Osteoblast (primary cell): ENCODE results near the gene ASTN2. TPM values are rescaled to one million over a fixed set of nuclear protein-coding genes. Genes with fewer than 3 reads are reported as not detected.

Experiments
- DNase-seq: peaks from one replicate; pipeline ENCODE4 v3.0.0; 2011; ENCODE audit warnings: low spot score, mixed read lengths; ENCODE audit not compliant: insufficient read length; ENCODE audit errors: missing footprints
- H2AFZ ChIP-seq: 2 replicates; pipeline ENCODE4 v1.6.0; 2011; ENCODE audit warnings: mild to moderate bottlenecking, low read length
- H3K27ac ChIP-seq: 2 replicates; pipeline ENCODE4 v1.5.1; 2011; ENCODE audit warnings: mild to moderate bottlenecking, low read depth, low read length, moderate library complexity
- H3K27me3 ChIP-seq: 2 replicates; pipeline ENCODE4 v1.6.0; 2012; ENCODE audit warnings: mild to moderate bottlenecking, control low read depth, inconsistent platforms, low read length, moderate library complexity; ENCODE audit not compliant: insufficient read depth
- H3K36me3 ChIP-seq: 2 replicates; pipeline ENCODE4 v1.5.1; 2011; ENCODE audit warnings: mild to moderate bottlenecking, low read length, control low read depth, moderate library complexity; ENCODE audit not compliant: insufficient read depth
- H3K4me1 ChIP-seq: 2 replicates; pipeline ENCODE4 v1.5.1; 2011; ENCODE audit warnings: mild to moderate bottlenecking, low read length, control low read depth, moderate library complexity; ENCODE audit not compliant: insufficient read depth
- H3K4me2 ChIP-seq: 2 replicates; pipeline ENCODE4 v1.6.0; 2011; ENCODE audit warnings: mild to moderate bottlenecking, low read length; ENCODE audit not compliant: insufficient read depth
- H3K4me3 ChIP-seq: fragments of 200-600 bp; sonication (generic); 3 replicates; pipeline ENCODE4 v1.5.1; 2012; ENCODE audit warnings: mild to moderate bottlenecking, low read length, inconsistent platforms; ENCODE audit not compliant: insufficient read depth
- H3K79me2 ChIP-seq: 2 replicates; pipeline ENCODE4 v1.6.0; 2012; ENCODE audit warnings: mild to moderate bottlenecking, low read length, control low read depth, inconsistent platforms; ENCODE audit not compliant: insufficient read depth
- H3K9me3 ChIP-seq: 2 replicates; pipeline ENCODE4 v1.5.1; 2011; ENCODE audit warnings: low read depth, low read length, control low read depth
- H4K20me1 ChIP-seq: 2 replicates; pipeline ENCODE4 v1.6.0; 2012; ENCODE audit warnings: mild to moderate bottlenecking, low read length, control low read depth; ENCODE audit not compliant: insufficient read depth
- total RNA-seq: library from RNA; depleted of rRNA; stranded (reverse); fragments of >200 nt; gene quantifications from 2 replicates; pipeline ENCODE4 v1.2.3, GENCODE V29; 2012
- TF ChIP-seq, protein P1 (sequence below): IDR thresholded peaks from 2 replicates; pipeline ENCODE4 v1.5.1; 2011; ENCODE audit warnings: mild to moderate bottlenecking, low read depth, low read length, moderate library complexity; ENCODE audit errors: extremely low read depth

The ASTN2 gene
- total RNA-seq, 1 donor: 4.7 TPM

DNA sequence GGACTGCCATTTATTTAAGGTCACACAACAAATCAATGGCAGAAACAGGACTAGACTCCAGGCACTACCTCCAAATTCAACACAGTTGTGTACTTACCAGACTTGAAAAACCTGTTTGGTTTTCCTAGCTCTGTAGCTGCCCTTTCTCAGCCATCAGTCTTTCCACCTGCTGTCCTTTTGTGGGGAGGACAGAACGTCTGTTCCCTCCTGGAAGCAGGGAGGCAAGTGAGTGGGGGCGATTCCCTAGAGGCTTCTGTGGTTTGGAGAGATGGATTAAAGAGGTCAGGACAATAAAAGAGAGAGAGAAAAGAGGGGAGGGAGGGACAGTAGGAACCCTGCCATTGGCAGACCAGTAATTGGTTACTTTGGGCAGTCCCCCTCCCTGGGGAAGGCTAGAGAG lies 14.7 kb downstream of the ASTN2 start:
- Histone ChIP-seq H3K4me1 (no peaks in the 10 kb centered on the region), H4K20me1 (no peaks in the 10 kb centered on the region), H3K36me3 (no peaks in the 10 kb centered on the region), H3K27me3 (no peaks in the 10 kb centered on the region), H3K4me2 (no peak overlapping the region), H3K27ac (no peak overlapping the region), H2AFZ (no peak overlapping the region), H3K4me3 (no peak overlapping the region), H3K9me3 (no peaks in the 10 kb centered on the region), H3K79me2 (no peaks in the 10 kb centered on the region)
- DNase-seq: no peak
- TF ChIP-seq, protein P1, sequence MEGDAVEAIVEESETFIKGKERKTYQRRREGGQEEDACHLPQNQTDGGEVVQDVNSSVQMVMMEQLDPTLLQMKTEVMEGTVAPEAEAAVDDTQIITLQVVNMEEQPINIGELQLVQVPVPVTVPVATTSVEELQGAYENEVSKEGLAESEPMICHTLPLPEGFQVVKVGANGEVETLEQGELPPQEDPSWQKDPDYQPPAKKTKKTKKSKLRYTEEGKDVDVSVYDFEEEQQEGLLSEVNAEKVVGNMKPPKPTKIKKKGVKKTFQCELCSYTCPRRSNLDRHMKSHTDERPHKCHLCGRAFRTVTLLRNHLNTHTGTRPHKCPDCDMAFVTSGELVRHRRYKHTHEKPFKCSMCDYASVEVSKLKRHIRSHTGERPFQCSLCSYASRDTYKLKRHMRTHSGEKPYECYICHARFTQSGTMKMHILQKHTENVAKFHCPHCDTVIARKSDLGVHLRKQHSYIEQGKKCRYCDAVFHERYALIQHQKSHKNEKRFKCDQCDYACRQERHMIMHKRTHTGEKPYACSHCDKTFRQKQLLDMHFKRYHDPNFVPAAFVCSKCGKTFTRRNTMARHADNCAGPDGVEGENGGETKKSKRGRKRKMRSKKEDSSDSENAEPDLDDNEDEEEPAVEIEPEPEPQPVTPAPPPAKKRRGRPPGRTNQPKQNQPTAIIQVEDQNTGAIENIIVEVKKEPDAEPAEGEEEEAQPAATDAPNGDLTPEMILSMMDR: no peak

GRCh38 chr9:117395151-117395650 lies 19.7 kb downstream of the ASTN2 start:
- Histone ChIP-seq H3K4me3 (no peak overlapping the region), H3K27ac (no peak overlapping the region), H3K27me3 (no peaks in the 10 kb centered on the region), H2AFZ (no peak overlapping the region), H3K36me3 (no peaks in the 10 kb centered on the region), H3K4me1 (no peaks in the 10 kb centered on the region), H3K9me3 (no peaks in the 10 kb centered on the region), H4K20me1 (no peaks in the 10 kb centered on the region), H3K79me2 (no peaks in the 10 kb centered on the region), H3K4me2 (no peak overlapping the region)
- peak; percentile 8 for DNase-seq
- TF ChIP-seq, protein P1: no peak

GRCh38 chr9:117394655-117395054 lies 20.2 kb downstream of the ASTN2 start:
- Histone ChIP-seq H4K20me1 (no peaks in the 10 kb centered on the region), H3K4me1 (no peaks in the 10 kb centered on the region), H3K9me3 (no peaks in the 10 kb centered on the region), H2AFZ (no peak overlapping the region), H3K79me2 (no peaks in the 10 kb centered on the region), H3K4me3 (no peak overlapping the region), H3K27ac (no peak overlapping the region), H3K27me3 (no peaks in the 10 kb centered on the region), H3K4me2 (no peak overlapping the region), H3K36me3 (no peaks in the 10 kb centered on the region)
- TF ChIP-seq, protein P1: no peak
- no peak for DNase-seq

DNA sequence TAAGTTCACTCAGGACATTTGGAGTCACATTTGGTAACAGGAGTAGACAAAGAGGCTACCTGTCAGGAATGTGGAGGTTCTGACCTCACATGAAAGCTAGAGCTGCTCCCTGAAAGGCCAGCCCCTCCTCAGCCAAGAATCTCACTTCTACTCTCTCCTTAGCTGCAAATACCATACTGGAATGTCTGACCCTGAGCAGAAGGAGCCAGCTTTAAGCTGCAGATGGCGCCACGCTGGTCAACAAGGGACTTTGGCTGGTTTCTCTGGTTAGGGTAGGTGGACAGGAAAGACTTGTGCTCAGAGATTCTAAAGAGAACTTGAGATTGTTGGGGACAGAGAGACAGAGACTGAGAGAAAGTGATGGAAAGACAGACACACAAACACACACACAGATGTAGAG lies 21.9 kb downstream of the ASTN2 start:
- Histone ChIP-seq H2AFZ (no peak overlapping the region), H3K27ac (no peak overlapping the region)
- TF ChIP-seq, protein P1: no peak

More for the DNA sequence above, 21.9 kb downstream of the ASTN2 start:
- Histone ChIP-seq H3K79me2 (no peaks in the 10 kb centered on the region), H4K20me1 (no peaks in the 10 kb centered on the region), H3K4me2 (no peak overlapping the region), H3K36me3 (no peaks in the 10 kb centered on the region), H3K4me1 (no peaks in the 10 kb centered on the region), H3K9me3 (no peaks in the 10 kb centered on the region), H3K4me3 (no peak overlapping the region), H3K27me3 (no peaks in the 10 kb centered on the region)
- DNase-seq: no peak
